GM23338 (cell line): ENCODE measurements around the gene SPINDOC. TPM values are rescaled to one million over a fixed set of nuclear protein-coding genes. Genes with fewer than 3 reads are reported as not detected.

Experiments used
- ATAC-seq: fragments of 200-7000 bp; cut with Tn5 transposase; 3 replicates; pipeline ENCODE4 v1.9.1; 2020
- DNase-seq: peaks from one replicate; pipeline ENCODE4 v3.0.0-alpha.2; 2015; ENCODE audit warnings: low spot score
- H2AFZ ChIP-seq: fragments of 200-600 bp; sonication (generic); 2 replicates; pipeline ENCODE4 v1.8.0; 2016; ENCODE audit warnings: antibody characterized with exemption, mild to moderate bottlenecking, moderate library complexity
- H3F3A ChIP-seq: fragments of 200-600 bp; sonication (generic); replicated peaks from 2 replicates; pipeline ENCODE4 v1.8.0; 2017; ENCODE audit warnings: antibody characterized with exemption, mixed run types, low read depth
- H3K27ac ChIP-seq: fragments of 200-600 bp; sonication (generic); 2 replicates; pipeline ENCODE4 v1.6.1; 2016; ENCODE audit warnings: low read depth
- H3K27me3 ChIP-seq: fragments of 200-600 bp; sonication (generic); 2 replicates; pipeline ENCODE4 v1.8.0; 2016; ENCODE audit warnings: mild to moderate bottlenecking, mixed run types, moderate library complexity; ENCODE audit not compliant: insufficient read depth
- H3K36me3 ChIP-seq: fragments of 200-600 bp; sonication (generic); 2 replicates; pipeline ENCODE4 v1.8.0; 2016; ENCODE audit warnings: mild to moderate bottlenecking; ENCODE audit not compliant: insufficient read depth
- H3K4me1 ChIP-seq: fragments of 200-600 bp; sonication (generic); 2 replicates; pipeline ENCODE4 v1.8.0; 2016; ENCODE audit warnings: mild to moderate bottlenecking, moderate library complexity; ENCODE audit not compliant: insufficient read depth
- H3K4me2 ChIP-seq: fragments of 200-600 bp; sonication (generic); 2 replicates; pipeline ENCODE4 v1.7.1; 2017; ENCODE audit warnings: mixed run types
- H3K4me3 ChIP-seq: fragments of 200-600 bp; sonication (generic); 2 replicates; pipeline ENCODE4 v1.6.1; 2016; ENCODE audit warnings: mixed run types
- H3K79me2 ChIP-seq: fragments of 200-600 bp; sonication (generic); replicated peaks from 2 replicates; pipeline ENCODE4 v1.8.0; 2017; ENCODE audit warnings: mild to moderate bottlenecking; ENCODE audit not compliant: insufficient read depth
- H3K9me2 ChIP-seq: fragments of 200-600 bp; sonication (generic); 2 replicates; pipeline ENCODE4 v1.8.0; 2017; ENCODE audit not compliant: insufficient read depth
- H4K20me1 ChIP-seq: fragments of 200-600 bp; sonication (generic); replicated peaks from 2 replicates; pipeline ENCODE4 v1.8.0; 2017; ENCODE audit warnings: mild to moderate bottlenecking; ENCODE audit not compliant: insufficient read depth
- H3K27ac Mint-ChIP-seq: 2 replicates; pipeline ENCODE4 v1.8.0; 2020; ENCODE audit warnings: inconsistent platforms, mild to moderate bottlenecking, moderate library complexity, mixed read lengths
- H3K27me3 Mint-ChIP-seq: 3 replicates; pipeline ENCODE4 v1.8.0; 2022; ENCODE audit warnings: low read depth, mild to moderate bottlenecking, moderate library complexity, mixed read lengths, inconsistent platforms; ENCODE audit not compliant: insufficient read depth, poor library complexity
- H3K36me3 Mint-ChIP-seq: 3 replicates; pipeline ENCODE4 v1.8.0; 2021; ENCODE audit warnings: low read depth, mild to moderate bottlenecking, inconsistent platforms, moderate library complexity, mixed read lengths
- H3K4me1 Mint-ChIP-seq: 3 replicates; pipeline ENCODE4 v1.8.0; 2020; ENCODE audit warnings: mild to moderate bottlenecking, inconsistent platforms, mixed read lengths
- H3K4me3 Mint-ChIP-seq: 3 replicates; pipeline ENCODE4 v1.8.0; 2021; ENCODE audit warnings: moderate library complexity, mild to moderate bottlenecking, inconsistent platforms, mixed read lengths
- H3K9me3 Mint-ChIP-seq: 3 replicates; pipeline ENCODE4 v1.8.0; 2020; ENCODE audit warnings: moderate library complexity, mild to moderate bottlenecking, inconsistent platforms, mixed read lengths
- CREB1 ChIP-seq: fragments of 250-450 bp; sonication (Bioruptor Pico); IDR thresholded peaks from 2 replicates; pipeline ENCODE4 v1.5.0; 2020; ENCODE audit warnings: low read depth, mild to moderate bottlenecking, moderate library complexity
- CTCF ChIP-seq, 2 experiments: fragments of 200-600 bp in 1 of 2; sonication (generic) in 1 of 2; conservative IDR thresholded peaks; 2 replicates each; pipeline versions ENCODE4 v1.5.1 to v1.6.1; 2016 to 2017; ENCODE audit warnings: antibody characterized with exemption in 2 of 2, low read depth in 2 of 2, mild to moderate bottlenecking in 2 of 2, moderate library complexity in 1 of 2
- ETS1 ChIP-seq: IDR thresholded peaks from 2 replicates; pipeline ENCODE4 v1.6.1; 2016; ENCODE audit warnings: antibody characterized with exemption
- EZH2 ChIP-seq: fragments of 200-600 bp; sonication (generic); IDR thresholded peaks from one replicate; pipeline ENCODE4 v1.8.0; 2017; ENCODE audit warnings: antibody characterized with exemption, mild to moderate bottlenecking, low read depth; ENCODE audit not compliant: unreplicated experiment
- EZH2phosphoT487 ChIP-seq: fragments of 200-600 bp; sonication (generic); IDR thresholded peaks from one replicate; pipeline ENCODE4 v1.8.1; 2018; ENCODE audit warnings: antibody characterized with exemption; ENCODE audit not compliant: unreplicated experiment
- JUNB ChIP-seq: IDR thresholded peaks from one replicate; pipeline ENCODE4 v1.6.1; 2016; ENCODE audit warnings: antibody characterized with exemption; ENCODE audit not compliant: unreplicated experiment
- NANOG ChIP-seq: IDR thresholded peaks from 2 replicates; pipeline ENCODE4 v1.6.1; 2016; ENCODE audit warnings: antibody characterized with exemption, borderline replicate concordance
- POLR2AphosphoS5 ChIP-seq: IDR thresholded peaks from 2 replicates; pipeline ENCODE4 v1.6.1; 2016; ENCODE audit warnings: antibody characterized with exemption, low read depth
- REST ChIP-seq: IDR thresholded peaks from one replicate; pipeline ENCODE4 v1.6.1; 2018; ENCODE audit warnings: antibody characterized with exemption; ENCODE audit not compliant: unreplicated experiment
- STAT1 ChIP-seq: IDR thresholded peaks from one replicate; pipeline ENCODE4 v1.6.1; 2016; ENCODE audit warnings: antibody characterized with exemption; ENCODE audit not compliant: unreplicated experiment
- ZNF114 ChIP-seq: fragments of 250-450 bp; sonication (Bioruptor Pico); IDR thresholded peaks from 2 replicates; pipeline ENCODE4 v1.5.0; 2020; ENCODE audit warnings: mild to moderate bottlenecking, moderate library complexity
- ZNF331 ChIP-seq: fragments of 250-450 bp; sonication (Bioruptor Pico); IDR thresholded peaks from 2 replicates; pipeline ENCODE4 v1.5.0; 2020; ENCODE audit warnings: low read depth, mild to moderate bottlenecking, moderate library complexity
- ZNF462 ChIP-seq: fragments of 250-450 bp; sonication (Bioruptor Pico); IDR thresholded peaks from 2 replicates; pipeline ENCODE4 v1.5.0; 2020; ENCODE audit warnings: mild to moderate bottlenecking, moderate library complexity
- polyA plus RNA-seq: library from polyadenylated mRNA; unstranded; fragments of >200 nt; fragmentation: Nextera tagmentation; extraction: Ambion mirVana; gene quantifications from 2 replicates; pipeline ENCODE4 v1.2.1, GENCODE V29; 2016
- total RNA-seq: library from RNA; depleted of rRNA; stranded (reverse); fragments of >200 nt; shearing (Covaris generic); gene quantifications from 2 replicates; pipeline ENCODE4 v1.2.3, GENCODE V29; 2014

SPINDOC gene
- total and polyA plus RNA-seq, 2 experiments from 2014 or later: 9.4 to 84.7 TPM

- Mint-ChIP-seq H3K4me3 (no peak overlapping the region), H3K27ac (no peak overlapping the region), H3K36me3 (peaks cover 25% of the 10 kb centered on the region), H3K4me1 (peaks cover 13% of the 10 kb centered on the region), H3K27me3 (no peaks in the 10 kb centered on the region), H3K9me3 (peaks cover 4% of the 10 kb centered on the region; the same call in 2 of the 3 replicates)
- H3K4me3 ChIP-seq: no peak overlapping the region
- ATAC-seq: no peak
- H3K79me2 ChIP-seq: peaks cover 99% of the 10 kb centered on the region
- no peak overlapping the region for H2AFZ ChIP-seq
- H3K4me1 ChIP-seq: peaks cover 9% of the 10 kb centered on the region; the same call in 1 of the 2 replicates
- peaks cover 4% of the 10 kb centered on the region for H3F3A ChIP-seq
- peaks cover 4% of the 10 kb centered on the region; the same call in 1 of the 2 replicates for H3K36me3 ChIP-seq
- H3K27ac ChIP-seq: no peak overlapping the region
- H3K27me3 ChIP-seq: no peaks in the 10 kb centered on the region
- DNase-seq: no peak
- peaks cover 53% of the 10 kb centered on the region for H4K20me1 ChIP-seq
- H3K9me2 ChIP-seq: no peaks in the 10 kb centered on the region
- TF ChIP-seq EZH2 (no peak), POLR2AphosphoS5 (no peak), ZNF331 (CRISPR knock-in tag) (no peak), JUNB (no peak), ETS1 (no peak), CTCF (conservative IDR thresholded peaks at IDR 0.05; ENCODE audit: low read depth in 2 of 2) (no peak), NANOG (no peak), ZNF462 (CRISPR knock-in tag) (no peak), CREB1 (CRISPR knock-in tag) (no peak), EZH2phosphoT487 (no peak), REST (no peak), STAT1 (no peak), ZNF114 (CRISPR knock-in tag) (no peak)
- no peak overlapping the region for H3K4me2 ChIP-seq
These were observed 41.4 kb downstream of the SPINDOC start for GRCh38 chr11:63854696-63855095.
